KMS-11 (cell line): ENCODE measurements around the gene BACE2.

Experiments
- H2AFZ ChIP-seq: fragments of 200-600 bp; sonication (generic); 2 replicates; pipeline ENCODE4 v1.6.1; 2016; ENCODE audit warnings: antibody characterized with exemption, mixed run types, low read depth
- H3K27ac ChIP-seq: fragments of 200-600 bp; sonication (generic); 2 replicates; pipeline ENCODE4 v1.6.1; 2016; ENCODE audit warnings: mild to moderate bottlenecking, mixed run types
- H3K27me3 ChIP-seq: fragments of 200-600 bp; sonication (generic); 2 replicates; pipeline ENCODE4 v1.6.1; 2017; ENCODE audit warnings: mild to moderate bottlenecking, low read depth, mixed run types, moderate library complexity; ENCODE audit not compliant: insufficient read depth
- H3K36me3 ChIP-seq: fragments of 200-600 bp; sonication (generic); 2 replicates; pipeline ENCODE4 v1.6.1; 2017; ENCODE audit warnings: mild to moderate bottlenecking, mixed run types; ENCODE audit not compliant: insufficient read depth
- H3K4me1 ChIP-seq: fragments of 200-600 bp; sonication (generic); 2 replicates; pipeline ENCODE4 v1.6.1; 2016; ENCODE audit warnings: mild to moderate bottlenecking, low read depth, mixed run types; ENCODE audit not compliant: poor library complexity, severe bottlenecking
- H3K4me2 ChIP-seq: fragments of 200-600 bp; sonication (generic); 2 replicates; pipeline ENCODE4 v1.7.0; 2016; ENCODE audit warnings: mild to moderate bottlenecking, mixed run types
- H3K4me3 ChIP-seq: fragments of 200-600 bp; sonication (generic); IDR thresholded peaks from 2 replicates; pipeline ENCODE4 v1.6.1; 2017; ENCODE audit warnings: low read depth, low read length, mixed read lengths; ENCODE audit not compliant: insufficient read depth
- H3K79me2 ChIP-seq: fragments of 200-600 bp; sonication (generic); 2 replicates; pipeline ENCODE4 v1.6.1; 2016; ENCODE audit warnings: low read depth, mixed run types; ENCODE audit not compliant: insufficient read depth
- H3K9ac ChIP-seq: fragments of 200-600 bp; sonication (generic); 2 replicates; pipeline ENCODE4 v1.6.1; 2016; ENCODE audit warnings: mild to moderate bottlenecking, mixed run types
- H4K20me1 ChIP-seq: fragments of 200-600 bp; sonication (generic); 2 replicates; pipeline ENCODE4 v1.6.1; 2016; ENCODE audit warnings: mild to moderate bottlenecking, mixed run types; ENCODE audit not compliant: insufficient read depth
- TF ChIP-seq, protein P1 (sequence below): fragments of 200-600 bp; sonication (generic); conservative IDR thresholded peaks from 2 replicates; pipeline ENCODE4 v1.6.1; 2017; ENCODE audit warnings: low read depth, mild to moderate bottlenecking, antibody characterized with exemption, low read length, moderate library complexity, mixed read lengths

BACE2 gene

DNA sequence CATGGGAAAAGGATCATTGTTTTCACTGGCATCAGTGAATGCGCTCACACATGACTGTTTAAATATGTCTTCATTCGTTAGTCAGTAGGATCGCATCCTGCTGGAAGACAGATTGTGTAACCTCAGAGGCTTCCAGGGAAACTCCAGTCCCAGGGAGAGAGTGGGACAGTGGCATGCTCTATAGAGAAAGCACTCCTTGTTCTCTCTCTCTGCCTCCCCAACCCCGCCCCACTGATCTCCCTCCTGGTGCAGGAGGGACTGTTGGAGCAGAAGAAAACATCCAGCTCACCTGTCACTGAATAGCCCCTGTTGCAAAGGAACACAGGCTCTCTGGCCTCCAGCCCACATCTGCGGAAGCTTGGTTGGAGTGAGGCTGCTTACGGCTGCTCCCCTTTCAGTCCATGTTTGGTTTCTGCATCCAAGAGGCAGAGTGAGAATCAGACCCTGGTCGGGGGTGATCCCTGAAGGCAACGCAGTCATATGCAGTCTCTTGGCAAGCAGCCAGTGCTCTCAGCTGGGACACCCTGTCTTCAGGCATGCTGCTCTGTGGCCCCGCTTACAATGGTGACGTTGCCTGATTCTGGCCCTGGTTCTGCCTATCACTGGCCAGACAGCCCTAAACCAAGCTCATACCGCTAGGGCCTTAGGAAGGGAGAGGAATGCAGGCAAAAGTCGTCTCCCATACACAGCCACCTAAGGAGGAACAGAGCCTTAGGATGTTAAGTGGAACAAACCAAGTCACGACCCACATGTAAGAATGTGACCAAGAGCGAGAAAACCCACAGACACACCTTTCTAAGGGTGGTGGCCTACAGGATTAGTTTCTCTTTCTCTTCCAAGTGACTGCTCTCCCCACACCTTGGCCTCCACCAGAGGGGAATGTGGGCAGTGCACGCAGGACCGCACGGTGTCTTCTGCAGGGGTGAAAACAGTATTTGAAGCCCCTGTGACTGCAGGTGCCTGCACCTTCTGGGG lies 39.7 kb downstream of the BACE2 start:
- Histone ChIP-seq H3K27ac (no peak overlapping the region), H4K20me1 (no peaks in the 10 kb centered on the region), H3K9ac (no peak overlapping the region), H3K4me2 (no peak overlapping the region), H3K79me2 (no peaks in the 10 kb centered on the region), H3K36me3 (no peaks in the 10 kb centered on the region), H3K4me1 (no peaks in the 10 kb centered on the region), H2AFZ (no peak overlapping the region), H3K4me3 (no peak overlapping the region), H3K27me3 (no peaks in the 10 kb centered on the region)
- TF ChIP-seq, protein P1, sequence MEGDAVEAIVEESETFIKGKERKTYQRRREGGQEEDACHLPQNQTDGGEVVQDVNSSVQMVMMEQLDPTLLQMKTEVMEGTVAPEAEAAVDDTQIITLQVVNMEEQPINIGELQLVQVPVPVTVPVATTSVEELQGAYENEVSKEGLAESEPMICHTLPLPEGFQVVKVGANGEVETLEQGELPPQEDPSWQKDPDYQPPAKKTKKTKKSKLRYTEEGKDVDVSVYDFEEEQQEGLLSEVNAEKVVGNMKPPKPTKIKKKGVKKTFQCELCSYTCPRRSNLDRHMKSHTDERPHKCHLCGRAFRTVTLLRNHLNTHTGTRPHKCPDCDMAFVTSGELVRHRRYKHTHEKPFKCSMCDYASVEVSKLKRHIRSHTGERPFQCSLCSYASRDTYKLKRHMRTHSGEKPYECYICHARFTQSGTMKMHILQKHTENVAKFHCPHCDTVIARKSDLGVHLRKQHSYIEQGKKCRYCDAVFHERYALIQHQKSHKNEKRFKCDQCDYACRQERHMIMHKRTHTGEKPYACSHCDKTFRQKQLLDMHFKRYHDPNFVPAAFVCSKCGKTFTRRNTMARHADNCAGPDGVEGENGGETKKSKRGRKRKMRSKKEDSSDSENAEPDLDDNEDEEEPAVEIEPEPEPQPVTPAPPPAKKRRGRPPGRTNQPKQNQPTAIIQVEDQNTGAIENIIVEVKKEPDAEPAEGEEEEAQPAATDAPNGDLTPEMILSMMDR = no peak

DNA sequence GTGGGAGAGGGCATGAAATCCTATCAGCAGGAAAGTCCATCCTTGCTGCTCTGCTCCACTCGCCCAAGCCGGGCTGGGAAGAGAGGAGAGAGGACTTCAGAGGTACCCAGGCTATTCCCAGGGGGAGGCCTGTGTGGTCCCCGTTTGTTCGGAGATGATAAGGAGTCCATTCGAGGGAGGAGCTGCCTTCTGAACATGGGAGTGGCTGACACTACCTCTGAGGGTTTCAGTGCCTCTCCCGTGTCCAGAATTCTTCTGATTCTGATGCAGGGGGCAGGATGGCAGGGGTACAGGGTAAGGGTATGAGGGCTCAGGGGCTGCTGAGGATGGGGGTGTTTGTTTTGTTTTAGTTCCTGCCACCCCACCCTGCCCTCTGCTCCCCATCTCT lies 40.4 kb downstream of the BACE2 start:
- Histone ChIP-seq H3K79me2 (no peaks in the 10 kb centered on the region), H3K4me1 (no peaks in the 10 kb centered on the region), H2AFZ (no peak overlapping the region), H3K4me3 (no peak overlapping the region), H3K27me3 (no peaks in the 10 kb centered on the region), H4K20me1 (no peaks in the 10 kb centered on the region), H3K36me3 (no peaks in the 10 kb centered on the region), H3K4me2 (no peak overlapping the region), H3K27ac (no peak overlapping the region), H3K9ac (no peak overlapping the region)
- TF ChIP-seq, protein P1 = no peak

DNA sequence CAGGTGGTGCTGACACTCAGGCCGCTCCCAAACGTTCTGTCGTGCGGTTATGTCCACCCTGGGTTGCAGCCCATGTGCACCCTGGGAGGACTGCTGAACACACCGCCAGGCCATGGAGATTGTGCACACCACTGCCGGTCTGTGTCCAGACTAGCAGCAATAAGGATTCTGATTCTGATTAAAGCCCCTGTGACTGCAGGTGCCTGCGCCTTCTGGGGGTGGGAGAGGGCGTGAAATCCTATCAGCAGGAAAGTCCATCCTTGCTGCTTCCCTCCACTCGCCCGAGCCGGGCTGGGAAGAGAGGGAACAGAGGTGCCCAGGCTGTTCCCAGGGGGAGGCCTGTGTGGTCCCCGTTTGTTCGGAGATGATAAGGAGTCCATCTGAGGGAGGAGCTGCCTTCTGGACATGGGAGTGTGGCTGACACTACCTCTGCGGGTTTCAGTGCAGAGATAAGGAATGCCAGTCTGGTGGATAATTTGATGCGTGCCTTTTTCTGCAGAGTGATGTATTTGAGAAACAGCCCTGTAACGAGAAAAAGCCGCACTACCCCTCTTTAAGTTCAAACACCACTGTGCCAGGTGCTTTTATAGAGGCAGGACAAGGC lies 41.2 kb downstream of the BACE2 start:
- Histone ChIP-seq H3K4me2 (no peak overlapping the region), H3K27ac (no peak overlapping the region), H3K27me3 (no peaks in the 10 kb centered on the region), H3K4me3 (no peak overlapping the region), H3K9ac (no peak overlapping the region), H4K20me1 (no peaks in the 10 kb centered on the region), H3K79me2 (no peaks in the 10 kb centered on the region), H2AFZ (no peak overlapping the region), H3K36me3 (no peaks in the 10 kb centered on the region), H3K4me1 (no peaks in the 10 kb centered on the region)
- TF ChIP-seq, protein P1 = no peak

DNA sequence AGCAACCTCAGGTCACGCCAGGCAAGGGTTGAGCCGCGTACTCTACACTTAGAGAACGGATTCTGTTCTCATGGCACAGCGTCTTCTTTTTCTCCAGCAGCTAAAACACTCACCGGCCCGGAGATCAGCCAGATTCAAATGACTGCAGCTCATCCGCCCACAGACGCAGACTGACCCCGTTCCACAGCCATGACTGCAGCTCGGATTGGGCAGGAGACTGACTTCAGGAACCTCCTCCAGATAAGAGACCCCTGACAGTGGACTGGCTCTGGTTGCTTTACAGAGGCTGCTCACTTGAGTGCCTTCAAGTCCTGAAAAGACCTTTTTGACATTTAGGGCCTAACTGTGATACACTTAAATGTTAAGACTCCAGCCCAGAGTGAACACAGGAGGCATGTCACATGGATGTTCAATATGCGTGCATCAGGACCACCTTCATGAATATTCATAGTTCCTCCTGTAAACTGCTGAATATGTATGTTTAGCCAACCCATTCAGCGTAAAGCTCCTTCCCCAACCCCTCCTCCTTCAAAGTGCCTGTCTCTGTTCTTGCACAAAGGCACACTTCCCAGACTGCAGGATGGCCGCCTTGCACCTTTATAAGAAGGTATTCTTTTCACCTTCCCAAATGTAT lies 42.6 kb downstream of the BACE2 start:
- Histone ChIP-seq H3K27ac (no peak overlapping the region), H3K9ac (no peak overlapping the region), H3K4me1 (peaks cover 7% of the 10 kb centered on the region), H3K4me3 (no peak overlapping the region), H3K79me2 (no peaks in the 10 kb centered on the region), H4K20me1 (no peaks in the 10 kb centered on the region), H3K27me3 (no peaks in the 10 kb centered on the region), H3K36me3 (no peaks in the 10 kb centered on the region), H3K4me2 (no peak overlapping the region), H2AFZ (no peak overlapping the region)
- TF ChIP-seq, protein P1 = no peak
